DND-41 (cell line): ENCODE data around the gene TASOR2.
A peak's percentile ranks its signal among the peaks of the same experiment; 100 is the strongest.

ENCODE experiments used
- ATAC-seq: fragments of 200-7000 bp; cut with Tn5 transposase; 3 replicates; pipeline ENCODE4 v1.9.1; 2021; ENCODE audit warnings: low read depth; ENCODE audit not compliant: insufficient read depth
- DNase-seq: peaks from one replicate; pipeline ENCODE4 v3.0.0-alpha.2; 2020
- H2AFZ ChIP-seq: 2 replicates; pipeline ENCODE4 v1.6.0; 2012; ENCODE audit warnings: low read depth, low read length
- H3K27ac ChIP-seq: 2 replicates; pipeline ENCODE4 v1.5.1; 2012; ENCODE audit warnings: low read length, inconsistent platforms
- H3K27me3 ChIP-seq: fragments of 200-600 bp; sonication (generic); 2 replicates; pipeline ENCODE4 v1.6.0; 2012; ENCODE audit warnings: low read length, mild to moderate bottlenecking, inconsistent platforms; ENCODE audit not compliant: insufficient read depth, poor library complexity
- H3K36me3 ChIP-seq: 2 replicates; pipeline ENCODE4 v1.5.1; 2012; ENCODE audit warnings: low read length, inconsistent platforms; ENCODE audit not compliant: insufficient read depth
- H3K4me1 ChIP-seq: 2 replicates; pipeline ENCODE4 v1.5.1; 2012; ENCODE audit warnings: mild to moderate bottlenecking, low read length; ENCODE audit not compliant: insufficient read depth
- H3K4me2 ChIP-seq: 2 replicates; pipeline ENCODE4 v1.6.0; 2012; ENCODE audit warnings: mild to moderate bottlenecking, moderate library complexity, low read length, inconsistent platforms; ENCODE audit not compliant: insufficient read depth
- H3K4me3 ChIP-seq, 2 experiments: fragments of 200-600 bp in 1 of 2; shearing (Covaris generic) in 1 of 2; 2 replicates each; pipeline ENCODE4 v1.5.1; 2012 to 2016; ENCODE audit warnings: inconsistent platforms in 2 of 2, low read length in 2 of 2, mild to moderate bottlenecking in 2 of 2, low read depth in 1 of 2, moderate library complexity in 1 of 2
- H3K79me2 ChIP-seq: 2 replicates; pipeline ENCODE4 v1.6.0; 2012; ENCODE audit warnings: low read length, inconsistent platforms; ENCODE audit not compliant: insufficient read depth
- H3K9ac ChIP-seq: 2 replicates; pipeline ENCODE4 v1.6.0; 2012; ENCODE audit warnings: low read depth, mild to moderate bottlenecking, inconsistent platforms, low read length, moderate library complexity
- H3K9me3 ChIP-seq: 2 replicates; pipeline ENCODE4 v1.5.1; 2012; ENCODE audit warnings: low read length, moderate library complexity, mild to moderate bottlenecking, inconsistent platforms; ENCODE audit not compliant: insufficient read depth, severe bottlenecking
- H4K20me1 ChIP-seq: 2 replicates; pipeline ENCODE4 v1.6.0; 2012; ENCODE audit warnings: low read length; ENCODE audit not compliant: insufficient read depth
- EZH2 ChIP-seq: IDR thresholded peaks from 3 replicates; pipeline ENCODE4 v1.6.1; 2012; ENCODE audit warnings: borderline replicate concordance, low read depth, mild to moderate bottlenecking, moderate library complexity, low read length, inconsistent platforms; ENCODE audit not compliant: severe bottlenecking
- TF ChIP-seq, protein P1 (sequence below): IDR thresholded peaks from 2 replicates; pipeline ENCODE4 v1.5.1; 2012; ENCODE audit warnings: borderline replicate concordance, low read length, moderate library complexity, mild to moderate bottlenecking; ENCODE audit not compliant: poor library complexity, severe bottlenecking; ENCODE audit errors: extremely low read depth

TASOR2 gene

DNA sequence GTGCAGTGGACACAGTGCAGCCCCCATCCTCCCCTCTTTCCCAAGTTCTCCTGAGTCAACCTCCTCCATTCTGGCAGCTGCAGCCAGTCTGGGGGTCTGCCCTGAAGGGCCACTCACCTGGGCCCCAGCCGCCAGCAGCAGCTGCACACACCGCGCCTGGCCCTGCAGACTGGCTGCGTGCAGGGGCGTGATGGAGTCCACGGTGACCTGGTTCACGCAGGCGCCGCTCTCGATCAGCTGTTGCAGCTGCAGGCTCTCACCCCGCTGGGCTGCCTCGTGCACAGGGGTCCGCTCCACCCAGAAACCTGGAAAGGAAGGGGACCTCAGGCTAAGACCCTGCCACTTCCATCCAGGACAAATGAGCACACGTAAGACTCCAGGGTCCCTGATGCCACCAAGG, 31.9 kb upstream of the TASOR2 start:
- no peaks in the 10 kb centered on the region for H3K79me2 ChIP-seq
- TF ChIP-seq, protein P1, sequence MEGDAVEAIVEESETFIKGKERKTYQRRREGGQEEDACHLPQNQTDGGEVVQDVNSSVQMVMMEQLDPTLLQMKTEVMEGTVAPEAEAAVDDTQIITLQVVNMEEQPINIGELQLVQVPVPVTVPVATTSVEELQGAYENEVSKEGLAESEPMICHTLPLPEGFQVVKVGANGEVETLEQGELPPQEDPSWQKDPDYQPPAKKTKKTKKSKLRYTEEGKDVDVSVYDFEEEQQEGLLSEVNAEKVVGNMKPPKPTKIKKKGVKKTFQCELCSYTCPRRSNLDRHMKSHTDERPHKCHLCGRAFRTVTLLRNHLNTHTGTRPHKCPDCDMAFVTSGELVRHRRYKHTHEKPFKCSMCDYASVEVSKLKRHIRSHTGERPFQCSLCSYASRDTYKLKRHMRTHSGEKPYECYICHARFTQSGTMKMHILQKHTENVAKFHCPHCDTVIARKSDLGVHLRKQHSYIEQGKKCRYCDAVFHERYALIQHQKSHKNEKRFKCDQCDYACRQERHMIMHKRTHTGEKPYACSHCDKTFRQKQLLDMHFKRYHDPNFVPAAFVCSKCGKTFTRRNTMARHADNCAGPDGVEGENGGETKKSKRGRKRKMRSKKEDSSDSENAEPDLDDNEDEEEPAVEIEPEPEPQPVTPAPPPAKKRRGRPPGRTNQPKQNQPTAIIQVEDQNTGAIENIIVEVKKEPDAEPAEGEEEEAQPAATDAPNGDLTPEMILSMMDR: no peak
- no peak for TF ChIP-seq EZH2
- H3K4me1 ChIP-seq: no peaks in the 10 kb centered on the region; the same call in 1 of the 2 replicates
- no peak overlapping the region for H3K4me3 ChIP-seq
- ATAC-seq (no peak), DNase-seq (no peak)
- H3K9me3 ChIP-seq: no peaks in the 10 kb centered on the region
- H3K27me3 ChIP-seq: no peaks in the 10 kb centered on the region
- no peaks in the 10 kb centered on the region for H4K20me1 ChIP-seq
- H3K9ac ChIP-seq: no peak overlapping the region
- no peaks in the 10 kb centered on the region for H3K36me3 ChIP-seq
- no peak overlapping the region for H3K27ac ChIP-seq
- H2AFZ ChIP-seq: no peak overlapping the region
- H3K4me2 ChIP-seq: no peak overlapping the region

DNA sequence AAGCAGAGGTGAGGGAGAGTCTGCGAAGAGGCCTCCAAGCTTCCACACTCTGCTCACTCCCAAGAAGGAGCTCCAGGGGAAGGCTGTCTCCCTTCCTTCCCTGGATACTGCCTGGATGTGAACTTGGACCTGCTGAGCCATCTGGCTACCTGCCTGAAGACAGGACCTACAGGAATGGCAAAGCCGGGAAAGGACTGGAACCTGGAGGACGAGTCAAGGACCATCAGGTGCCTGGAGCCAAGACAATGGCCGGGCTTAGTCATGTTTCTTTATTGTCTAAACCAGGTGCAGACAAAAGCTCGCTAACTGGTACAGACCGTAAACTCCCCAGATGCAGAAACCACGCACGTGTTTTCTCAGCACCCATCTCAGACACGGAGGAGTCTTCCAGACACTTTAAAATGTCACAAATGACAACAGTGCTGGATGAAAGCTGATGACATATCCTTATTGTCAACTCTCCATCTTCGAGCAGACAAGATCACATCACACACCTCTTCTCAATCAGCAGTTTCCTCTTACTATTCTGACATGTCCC, 30.4 kb upstream of the TASOR2 start:
- Histone ChIP-seq H3K4me1 (no peaks in the 10 kb centered on the region; the same call in 1 of the 2 replicates), H3K27me3 (no peaks in the 10 kb centered on the region), H3K4me2 (no peak overlapping the region), H2AFZ (no peak overlapping the region), H3K9me3 (no peaks in the 10 kb centered on the region), H3K9ac (no peak overlapping the region), H3K4me3 (no peak overlapping the region), H4K20me1 (no peaks in the 10 kb centered on the region), H3K27ac (no peak overlapping the region), H3K36me3 (no peaks in the 10 kb centered on the region), H3K79me2 (no peaks in the 10 kb centered on the region)
- DNase-seq (no peak), ATAC-seq (0 out of 3 replicates have a peak, but pooled peaks have one; percentile 35)
- no peak for TF ChIP-seq EZH2
- TF ChIP-seq, protein P1: no peak

DNA sequence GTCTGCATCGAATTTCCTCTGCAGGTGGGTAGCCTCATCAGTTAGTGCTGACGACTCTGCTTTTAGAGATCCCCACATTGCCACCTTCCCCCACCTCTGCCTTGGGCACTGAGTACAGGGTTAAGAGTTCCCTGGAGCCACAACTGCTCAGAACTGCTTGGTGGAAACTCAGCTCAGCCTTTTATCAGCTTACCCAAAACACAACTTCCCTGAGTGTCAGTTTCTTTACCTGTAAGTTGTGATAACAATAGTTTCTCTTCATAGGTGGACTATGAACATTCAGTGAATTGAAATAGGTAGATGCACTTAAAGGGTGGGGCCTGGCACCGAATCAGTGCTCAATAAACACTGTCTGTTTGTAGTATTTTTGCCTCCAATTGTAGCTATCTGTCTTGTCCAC, 29.5 kb upstream of the TASOR2 start:
- ATAC-seq: peak; percentile 79
- no peak overlapping the region for H3K4me3 ChIP-seq
- H3K27ac ChIP-seq: no peak overlapping the region
- no peak overlapping the region for H3K4me2 ChIP-seq
- no peak for TF ChIP-seq EZH2
- TF ChIP-seq, protein P1: no peak
- no peaks in the 10 kb centered on the region for H4K20me1 ChIP-seq
- no peaks in the 10 kb centered on the region for H3K9me3 ChIP-seq
- no peaks in the 10 kb centered on the region for H3K36me3 ChIP-seq
- H3K27me3 ChIP-seq: no peaks in the 10 kb centered on the region
- peak; percentile 42 for DNase-seq
- H3K4me1 ChIP-seq: no peaks in the 10 kb centered on the region; the same call in 1 of the 2 replicates
- H2AFZ ChIP-seq: no peak overlapping the region
- H3K79me2 ChIP-seq: no peaks in the 10 kb centered on the region
- no peak overlapping the region for H3K9ac ChIP-seq
